Embryonic facial prominence (tissue), 1 donor: ENCODE data around the gene VWA1.
"Not testable (repeated sequence)": the region's sequence is repeated elsewhere in the genome, so short reads cannot be mapped to it uniquely, and the experiment has no call there.

Experiments used
- DNase-seq: peaks from one replicate; pipeline ENCODE4 v3.0.0-alpha.2; 2016; ENCODE audit errors: extremely low spot score

The VWA1 gene

GRCh38 chr1:1455934-1456333 is 20.4 kb downstream of the VWA1 start:
- not testable (repeated sequence) for DNase-seq

GRCh38 chr1:1456683-1457255 is 21.3 kb downstream of the VWA1 start:
- DNase-seq = not testable (repeated sequence)

- not testable (repeated sequence) for DNase-seq
These were observed 23.7 kb downstream of the VWA1 start for GRCh38 chr1:1459156-1459555.

GRCh38 chr1:1459711-1460110 is 24.2 kb downstream of the VWA1 start:
- DNase-seq = not testable (repeated sequence)

- no peak for DNase-seq
These were observed 25.1 kb downstream of the VWA1 start for GRCh38 chr1:1460540-1461130.

- no peak for DNase-seq
These were observed 26.3 kb downstream of the VWA1 start for GRCh38 chr1:1461721-1462317.

GRCh38 chr1:1462318-1462966 is 27.0 kb downstream of the VWA1 start:
- no peak for DNase-seq

- DNase-seq = no peak
These were observed 27.8 kb downstream of the VWA1 start for GRCh38 chr1:1463312-1463711.

- DNase-seq = not testable (repeated sequence)
These were observed 32.9 kb downstream of the VWA1 start for GRCh38 chr1:1468196-1468985.

GRCh38 chr1:1470626-1471388 is 35.3 kb downstream of the VWA1 start:
- DNase-seq = peak; percentile 9

- DNase-seq = peak; percentile 88
These were observed 36.0 kb downstream of the VWA1 start, which contains the start of gene ATAD3B for GRCh38 chr1:1471389-1472052. TSS of gene ATAD3B (plus strand) at chr1:1471765. CDS start at chr1:1471885, 120 bp downstream.

- not testable (repeated sequence) for DNase-seq
These were observed 36.8 kb downstream of the VWA1 start for GRCh38 chr1:1472053-1472876.

- not testable (repeated sequence) for DNase-seq
These were observed 40.5 kb downstream of the VWA1 start for GRCh38 chr1:1476011-1476410.

- no peak for DNase-seq
These were observed 41.7 kb downstream of the VWA1 start for GRCh38 chr1:1477206-1477605.

GRCh38 chr1:1479547-1480487 is 44.3 kb downstream of the VWA1 start:
- DNase-seq = no peak

GRCh38 chr1:1480488-1480867 is 45.0 kb downstream of the VWA1 start:
- DNase-seq = not testable (repeated sequence)

- DNase-seq = not testable (repeated sequence)
These were observed 46.3 kb downstream of the VWA1 start for GRCh38 chr1:1481811-1482210.

GRCh38 chr1:1482856-1483255 is 47.4 kb downstream of the VWA1 start:
- DNase-seq = no peak

GRCh38 chr1:1483714-1484113 is 48.2 kb downstream of the VWA1 start:
- DNase-seq = no peak
